Measurements from ENCODE around the gene RHEB.

The RHEB gene, protein sequence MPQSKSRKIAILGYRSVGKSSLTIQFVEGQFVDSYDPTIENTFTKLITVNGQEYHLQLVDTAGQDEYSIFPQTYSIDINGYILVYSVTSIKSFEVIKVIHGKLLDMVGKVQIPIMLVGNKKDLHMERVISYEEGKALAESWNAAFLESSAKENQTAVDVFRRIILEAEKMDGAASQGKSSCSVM

DNA sequence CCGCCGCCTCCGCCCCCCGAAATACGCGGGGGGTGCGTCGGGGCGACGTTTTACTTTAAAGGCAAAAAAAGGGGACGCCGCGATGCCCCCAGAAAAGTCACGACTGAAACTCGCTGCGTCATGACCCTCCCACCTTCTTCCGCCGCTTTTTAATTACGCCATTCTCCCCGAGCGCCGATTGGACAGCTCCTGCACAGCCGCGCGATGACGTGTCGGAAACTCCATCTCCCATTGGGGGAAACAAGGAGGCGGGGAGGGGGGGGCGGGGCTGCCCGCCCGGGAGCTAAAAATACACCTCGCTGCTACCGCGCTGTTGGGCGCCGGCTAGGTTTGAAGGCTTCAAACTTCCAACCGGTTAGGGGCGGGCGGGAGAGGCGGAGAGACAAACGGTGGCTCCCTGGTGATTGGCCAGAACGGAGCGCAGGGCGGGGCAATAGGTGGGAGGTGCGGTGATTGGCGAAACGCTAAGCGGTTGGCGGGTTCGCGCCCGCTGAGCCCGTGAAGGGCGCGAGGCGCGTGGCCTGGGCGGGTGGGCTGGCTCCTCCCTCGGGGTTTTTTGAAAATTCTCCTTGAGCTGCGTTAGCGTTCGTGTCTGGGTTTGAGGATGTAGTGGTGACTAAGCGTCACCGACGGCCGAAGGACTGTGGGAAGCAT lies at the start of gene RHEB:
Gene RHEB (minus strand): TSS at position 131 of the 654 bp plus-strand sequence. CDS start 384 bp downstream, outside the sequence.
- TF ChIP-seq, protein P1, sequence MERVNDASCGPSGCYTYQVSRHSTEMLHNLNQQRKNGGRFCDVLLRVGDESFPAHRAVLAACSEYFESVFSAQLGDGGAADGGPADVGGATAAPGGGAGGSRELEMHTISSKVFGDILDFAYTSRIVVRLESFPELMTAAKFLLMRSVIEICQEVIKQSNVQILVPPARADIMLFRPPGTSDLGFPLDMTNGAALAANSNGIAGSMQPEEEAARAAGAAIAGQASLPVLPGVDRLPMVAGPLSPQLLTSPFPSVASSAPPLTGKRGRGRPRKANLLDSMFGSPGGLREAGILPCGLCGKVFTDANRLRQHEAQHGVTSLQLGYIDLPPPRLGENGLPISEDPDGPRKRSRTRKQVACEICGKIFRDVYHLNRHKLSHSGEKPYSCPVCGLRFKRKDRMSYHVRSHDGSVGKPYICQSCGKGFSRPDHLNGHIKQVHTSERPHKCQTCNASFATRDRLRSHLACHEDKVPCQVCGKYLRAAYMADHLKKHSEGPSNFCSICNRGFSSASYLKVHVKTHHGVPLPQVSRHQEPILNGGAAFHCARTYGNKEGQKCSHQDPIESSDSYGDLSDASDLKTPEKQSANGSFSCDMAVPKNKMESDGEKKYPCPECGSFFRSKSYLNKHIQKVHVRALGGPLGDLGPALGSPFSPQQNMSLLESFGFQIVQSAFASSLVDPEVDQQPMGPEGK (CRISPR knock-in tag; IDR thresholded peaks at IDR 0.05; ENCODE audit: borderline replicate concordance), result peak; percentile 62; the same call in 1 of the 2 replicates
- TF ChIP-seq, protein P2, sequence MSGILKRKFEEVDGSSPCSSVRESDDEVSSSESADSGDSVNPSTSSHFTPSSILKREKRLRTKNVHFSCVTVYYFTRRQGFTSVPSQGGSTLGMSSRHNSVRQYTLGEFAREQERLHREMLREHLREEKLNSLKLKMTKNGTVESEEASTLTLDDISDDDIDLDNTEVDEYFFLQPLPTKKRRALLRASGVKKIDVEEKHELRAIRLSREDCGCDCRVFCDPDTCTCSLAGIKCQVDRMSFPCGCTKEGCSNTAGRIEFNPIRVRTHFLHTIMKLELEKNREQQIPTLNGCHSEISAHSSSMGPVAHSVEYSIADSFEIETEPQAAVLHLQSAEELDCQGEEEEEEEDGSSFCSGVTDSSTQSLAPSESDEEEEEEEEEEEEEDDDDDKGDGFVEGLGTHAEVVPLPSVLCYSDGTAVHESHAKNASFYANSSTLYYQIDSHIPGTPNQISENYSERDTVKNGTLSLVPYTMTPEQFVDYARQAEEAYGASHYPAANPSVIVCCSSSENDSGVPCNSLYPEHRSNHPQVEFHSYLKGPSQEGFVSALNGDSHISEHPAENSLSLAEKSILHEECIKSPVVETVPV (CRISPR knock-in tag; IDR thresholded peaks at IDR 0.05), result no peak
- TF ChIP-seq, protein P3, sequence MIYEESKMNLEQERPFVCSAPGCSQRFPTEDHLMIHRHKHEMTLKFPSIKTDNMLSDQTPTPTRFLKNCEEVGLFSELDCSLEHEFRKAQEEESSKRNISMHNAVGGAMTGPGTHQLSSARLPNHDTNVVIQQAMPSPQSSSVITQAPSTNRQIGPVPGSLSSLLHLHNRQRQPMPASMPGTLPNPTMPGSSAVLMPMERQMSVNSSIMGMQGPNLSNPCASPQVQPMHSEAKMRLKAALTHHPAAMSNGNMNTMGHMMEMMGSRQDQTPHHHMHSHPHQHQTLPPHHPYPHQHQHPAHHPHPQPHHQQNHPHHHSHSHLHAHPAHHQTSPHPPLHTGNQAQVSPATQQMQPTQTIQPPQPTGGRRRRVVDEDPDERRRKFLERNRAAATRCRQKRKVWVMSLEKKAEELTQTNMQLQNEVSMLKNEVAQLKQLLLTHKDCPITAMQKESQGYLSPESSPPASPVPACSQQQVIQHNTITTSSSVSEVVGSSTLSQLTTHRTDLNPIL (CRISPR knock-in tag; IDR thresholded peaks at IDR 0.05; ENCODE audit: low read depth), result no peak
- ATAC-seq, result peak; percentile 93

DNA sequence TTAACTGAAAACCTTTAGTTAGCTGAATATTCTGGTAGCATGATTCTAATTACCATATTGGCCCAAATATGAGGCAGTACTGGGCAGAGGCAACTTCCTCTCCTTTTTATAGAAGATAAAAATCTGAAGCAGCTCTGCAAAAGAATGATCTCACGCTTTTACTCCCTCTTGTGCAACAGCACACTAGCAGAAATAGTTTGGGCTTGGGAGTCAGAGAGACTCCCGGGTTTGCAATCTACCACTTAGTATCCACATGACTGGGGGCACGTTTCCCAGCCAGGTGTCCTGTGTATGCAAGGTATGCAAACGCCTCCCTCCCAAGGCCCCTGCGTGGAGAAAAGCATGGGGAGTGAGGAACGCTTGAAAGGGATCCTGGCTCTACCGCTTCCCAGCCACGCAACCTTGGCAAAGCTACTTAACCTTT lies 47.2 kb upstream of the RHEB start:
- TF ChIP-seq BACH2 (CRISPR knock-in tag; IDR thresholded peaks at IDR 0.05; ENCODE audit: borderline replicate concordance), result no peak
- no peak for TF ChIP-seq ARNTL (CRISPR knock-in tag; IDR thresholded peaks at IDR 0.05; ENCODE audit: borderline replicate concordance, low read depth)
- TF ChIP-seq TOX (CRISPR knock-in tag; IDR thresholded peaks at IDR 0.05; ENCODE audit: borderline replicate concordance), result no peak
- TF ChIP-seq, protein P2 (CRISPR knock-in tag; IDR thresholded peaks at IDR 0.05), result no peak
- TF ChIP-seq, protein P1 (CRISPR knock-in tag; IDR thresholded peaks at IDR 0.05; ENCODE audit: borderline replicate concordance), result peak; percentile 61; the same call in 1 of the 2 replicates
- no peak for TF ChIP-seq ESRRG (CRISPR knock-in tag; IDR thresholded peaks at IDR 0.05)
- TF ChIP-seq ISL1 (CRISPR knock-in tag; IDR thresholded peaks at IDR 0.05), result peak; percentile 75
- TF ChIP-seq ZFP3 (CRISPR knock-in tag; IDR thresholded peaks at IDR 0.05), result peak; percentile 64; the same call in 1 of the 2 replicates
- TF ChIP-seq, protein P3 (CRISPR knock-in tag; IDR thresholded peaks at IDR 0.05; ENCODE audit: low read depth), result peak; percentile 85
- peak; percentile 66 for ATAC-seq

DNA sequence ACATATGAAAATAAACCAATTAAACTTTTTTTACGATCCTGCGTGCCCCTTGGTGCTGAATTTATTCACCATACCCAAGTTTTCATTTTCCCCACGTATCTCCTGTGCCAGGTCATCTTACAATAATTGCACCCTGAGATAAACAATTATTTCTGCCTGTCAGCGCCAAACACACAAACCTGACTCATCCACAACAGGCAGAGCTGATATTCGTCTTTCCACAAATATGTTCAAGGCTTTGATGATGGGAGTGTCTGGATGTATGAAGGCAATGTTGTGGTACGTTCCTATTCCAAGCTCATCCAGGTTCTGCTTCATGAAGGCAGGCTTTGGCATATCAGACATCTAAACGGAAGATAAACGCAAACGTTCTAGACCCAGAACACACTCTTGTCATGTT lies 45.8 kb upstream of the RHEB start:
- TF ChIP-seq ESRRG (CRISPR knock-in tag; IDR thresholded peaks at IDR 0.05), result no peak
- TF ChIP-seq ISL1 (CRISPR knock-in tag; IDR thresholded peaks at IDR 0.05), result 0 out of 2 replicates have a peak, but pooled peaks have one; percentile 36
- peak; percentile 38; the same call in 2 of the 3 replicates for ATAC-seq

DNA sequence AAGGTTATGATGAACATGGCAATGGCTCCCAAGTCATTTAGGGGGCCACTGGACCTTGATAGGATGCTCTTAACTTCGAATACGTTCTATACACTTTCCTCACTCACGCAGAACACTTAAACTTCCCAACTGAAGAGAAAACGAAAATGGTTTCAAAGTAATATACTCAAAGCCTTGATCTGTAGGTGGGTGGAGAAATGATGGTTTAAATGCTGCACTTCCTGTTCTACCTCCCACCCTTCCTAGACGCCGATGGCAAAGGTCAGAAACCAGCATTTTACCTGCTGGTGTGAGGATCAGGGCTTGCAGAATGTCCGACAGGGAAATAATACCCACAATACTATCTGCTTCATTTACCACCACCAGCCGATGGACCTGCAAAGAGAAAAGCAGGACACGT lies 40.5 kb upstream of the RHEB start:
- no peak for ATAC-seq
- TF ChIP-seq ISL1 (CRISPR knock-in tag; IDR thresholded peaks at IDR 0.05), result no peak

DNA sequence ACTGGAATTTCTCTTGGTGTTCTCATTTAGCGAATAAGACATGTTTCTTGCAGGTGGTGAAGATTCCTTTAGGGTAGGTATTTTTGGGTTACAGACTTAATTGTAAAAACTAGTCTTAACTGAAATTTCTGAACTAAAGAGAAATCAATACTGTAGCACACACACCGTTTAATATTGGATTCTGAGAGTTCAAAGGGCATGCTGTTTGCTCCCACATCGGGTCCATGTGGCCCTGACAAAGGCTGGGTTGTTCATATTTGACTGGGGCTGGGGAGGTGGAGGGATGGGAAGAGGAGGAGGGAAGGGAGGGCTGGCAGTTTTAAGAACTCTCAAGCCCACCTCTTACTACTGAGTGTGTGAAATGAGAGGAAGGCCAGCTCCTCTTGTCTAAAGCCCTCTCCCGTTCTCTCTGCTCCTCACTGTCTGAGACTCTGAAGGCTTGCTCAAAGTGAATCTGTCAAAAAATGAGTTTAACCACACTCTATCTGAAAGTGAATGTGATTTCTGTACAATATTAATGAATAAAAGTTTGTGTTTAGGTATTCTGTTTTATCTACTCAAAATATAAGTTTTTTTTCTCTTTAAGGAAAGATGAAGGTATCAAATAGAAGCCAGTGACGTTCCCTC lies 40.0 kb upstream of the RHEB start:
- no peak for ATAC-seq
- TF ChIP-seq TCF4 (CRISPR knock-in tag; IDR thresholded peaks at IDR 0.05; ENCODE audit: borderline replicate concordance), result no peak
